HG02870 (cell line): Measurements from ENCODE around the gene ZSCAN23.
"Not testable (repeated sequence)": the region's sequence is repeated elsewhere in the genome, so short reads cannot be mapped to it uniquely, and the experiment has no call there.

Experiments
- ATAC-seq: cut with Tn5 transposase; IDR thresholded peaks from one replicate; pipeline ENCODE4 v1.9.1; 2021; ENCODE audit warnings: mild to moderate bottlenecking, moderate library complexity; ENCODE audit not compliant: unreplicated experiment

ZSCAN23 gene

DNA sequence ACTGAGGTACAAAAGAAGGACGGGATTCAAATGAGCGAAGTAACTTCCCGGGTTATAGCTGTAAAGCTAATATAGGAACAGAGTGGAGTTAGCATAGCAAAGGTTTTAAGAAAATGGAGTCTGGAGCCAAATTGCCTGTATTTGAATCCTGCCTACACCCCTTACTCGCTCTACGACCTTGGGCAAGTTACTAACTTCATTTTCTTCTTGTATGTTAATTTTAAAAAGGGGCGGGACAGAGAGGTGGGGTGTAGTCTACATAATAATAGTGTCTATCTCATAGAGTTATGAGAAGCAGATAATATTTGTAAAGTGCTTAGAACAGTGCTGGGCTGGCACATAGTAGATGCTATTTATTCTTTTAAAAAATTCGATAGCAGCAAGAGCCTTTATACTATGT is 705 bp downstream of the ZSCAN23 start:
- ATAC-seq = no peak

DNA sequence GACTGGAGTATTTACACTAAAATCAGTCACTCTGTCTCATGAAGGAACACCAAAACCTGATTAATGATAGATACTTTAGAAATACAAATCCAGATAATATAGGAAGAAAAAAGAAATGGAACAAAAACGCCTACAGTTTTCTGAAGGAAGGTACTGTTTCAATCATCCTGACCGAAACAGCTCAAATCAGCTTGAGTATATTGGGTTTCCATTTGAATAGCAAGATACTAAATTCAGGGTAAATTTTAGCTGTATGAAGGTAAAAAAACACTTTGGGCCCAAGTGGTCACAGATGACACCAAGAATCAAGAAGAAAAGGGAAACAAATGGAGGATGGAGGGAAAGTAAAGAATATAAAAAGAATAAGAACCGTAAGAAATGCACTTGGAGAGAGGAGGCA is 6.9 kb downstream of the ZSCAN23 start:
- ATAC-seq = no peak

DNA sequence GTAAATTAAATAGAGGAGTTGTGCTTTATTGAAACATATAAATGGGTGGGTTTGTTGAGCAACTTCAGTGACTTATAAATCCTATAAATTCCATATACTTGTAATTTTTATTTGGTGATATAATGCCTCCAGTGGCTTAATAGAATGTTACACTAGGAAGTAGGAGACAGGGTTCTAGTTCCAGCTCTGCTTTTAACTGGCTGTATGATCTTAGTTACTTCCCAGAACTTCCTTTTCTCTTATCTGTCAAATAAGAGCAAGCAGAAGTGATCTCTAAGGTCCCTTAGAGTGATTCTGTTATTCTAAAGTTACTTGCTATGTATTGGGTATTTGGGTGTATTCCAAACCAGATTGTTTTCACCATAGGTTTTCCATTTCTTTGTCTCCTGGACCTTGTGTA is 10.2 kb downstream of the ZSCAN23 start:
- ATAC-seq = no peak

DNA sequence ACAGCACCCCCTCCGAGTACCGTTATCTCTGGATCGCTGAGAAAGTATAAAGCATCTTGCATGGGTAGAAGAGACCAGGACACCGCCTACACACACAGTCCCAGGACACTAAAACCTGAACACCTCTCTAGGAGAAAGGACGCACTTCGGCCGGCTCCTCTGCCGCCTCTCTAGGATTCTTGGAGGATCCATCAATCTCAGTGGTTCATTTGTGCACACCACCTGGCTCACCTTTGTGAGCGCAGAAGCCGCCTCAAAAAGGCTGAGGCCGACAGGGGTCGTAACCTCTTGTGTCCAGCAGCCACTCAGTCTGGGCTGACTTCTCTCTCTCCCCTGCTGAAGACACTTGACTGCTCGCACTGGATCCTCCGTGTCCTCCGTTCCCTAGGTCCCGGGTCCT is 13.5 kb downstream of the ZSCAN23 start:
- no peak for ATAC-seq

DNA sequence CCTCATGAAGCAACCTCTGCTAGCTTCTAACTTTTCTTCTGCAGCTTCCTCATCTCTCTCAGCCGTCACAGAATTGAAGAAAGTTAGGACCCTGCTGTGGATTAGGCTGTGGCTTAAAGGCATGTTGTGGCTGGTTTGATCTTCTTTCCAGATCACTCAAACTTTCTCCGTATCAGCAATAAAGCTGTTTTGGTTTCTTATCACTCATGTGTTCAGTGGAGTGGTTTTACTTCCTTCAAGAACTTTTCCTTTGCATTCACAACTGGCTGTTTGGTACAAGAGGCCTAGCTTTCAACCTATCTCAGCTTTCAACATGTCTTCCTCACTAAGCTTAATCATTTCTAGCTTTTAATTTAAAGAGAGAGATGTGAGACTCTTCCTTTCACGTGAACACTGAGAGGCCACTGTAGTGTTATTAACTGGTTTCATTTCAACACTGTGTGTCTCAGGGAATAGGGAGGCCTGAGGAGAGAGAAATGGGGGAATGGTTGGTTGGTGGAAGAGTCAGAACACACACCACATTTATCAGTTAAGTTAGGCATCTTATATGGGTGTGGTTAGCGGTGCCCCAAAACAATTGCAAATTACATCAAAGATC is 17.2 kb downstream of the ZSCAN23 start:
- no peak for ATAC-seq

GRCh38 chr6:28424163-28424562 is 19.1 kb downstream of the ZSCAN23 start:
- no peak for ATAC-seq

DNA sequence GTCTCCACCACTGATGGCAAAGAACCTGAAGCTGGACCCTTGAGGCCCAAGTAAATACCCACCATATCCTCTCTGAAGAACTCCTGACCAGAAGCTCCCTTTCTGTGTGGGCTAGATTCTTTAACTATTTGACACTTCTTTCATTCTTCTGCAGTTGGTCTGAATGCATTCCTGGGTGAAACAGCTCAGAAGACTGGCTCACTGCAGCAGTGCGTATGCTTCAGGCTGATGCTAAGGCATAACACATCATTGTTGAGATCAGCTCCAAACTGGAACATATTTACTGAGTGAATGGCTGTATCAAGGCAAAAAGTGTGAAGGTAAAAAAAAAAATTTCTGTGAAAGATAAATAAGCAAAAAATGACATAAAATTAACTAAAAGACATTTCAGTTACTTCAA is 19.7 kb downstream of the ZSCAN23 start:
- no peak for ATAC-seq

- ATAC-seq = no peak
Observed at GRCh38 chr6:28413681-28414080, 29.6 kb downstream of the ZSCAN23 start.

GRCh38 chr6:28410767-28411166 is 32.5 kb downstream of the ZSCAN23 start:
- ATAC-seq = no peak

- ATAC-seq = no peak
Observed at GRCh38 chr6:28408076-28408802, 35.1 kb downstream of the ZSCAN23 start.

DNA sequence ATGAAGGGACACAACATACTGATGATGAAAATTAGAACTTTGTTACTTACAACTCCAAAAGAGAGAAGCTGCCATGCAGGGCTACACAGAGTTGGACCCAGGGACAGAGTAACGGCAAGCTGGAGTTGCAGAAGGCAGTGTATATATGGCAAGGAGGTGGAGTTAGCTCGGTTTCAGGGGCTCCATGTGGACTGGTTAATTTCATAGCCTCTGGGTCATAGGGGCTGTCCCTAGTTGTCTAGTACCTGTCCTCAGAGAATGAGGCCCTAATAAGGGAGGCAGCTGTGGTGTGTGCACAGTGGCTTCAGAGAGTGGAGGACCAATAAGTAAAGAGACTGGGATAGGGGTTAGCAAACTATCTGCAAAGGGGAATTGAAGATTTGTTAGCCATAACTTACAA is 35.9 kb downstream of the ZSCAN23 start:
- peak; percentile 51 for ATAC-seq

GRCh38 chr6:28403923-28404322 is 39.4 kb downstream of the ZSCAN23 start:
- ATAC-seq = not testable (repeated sequence)

DNA sequence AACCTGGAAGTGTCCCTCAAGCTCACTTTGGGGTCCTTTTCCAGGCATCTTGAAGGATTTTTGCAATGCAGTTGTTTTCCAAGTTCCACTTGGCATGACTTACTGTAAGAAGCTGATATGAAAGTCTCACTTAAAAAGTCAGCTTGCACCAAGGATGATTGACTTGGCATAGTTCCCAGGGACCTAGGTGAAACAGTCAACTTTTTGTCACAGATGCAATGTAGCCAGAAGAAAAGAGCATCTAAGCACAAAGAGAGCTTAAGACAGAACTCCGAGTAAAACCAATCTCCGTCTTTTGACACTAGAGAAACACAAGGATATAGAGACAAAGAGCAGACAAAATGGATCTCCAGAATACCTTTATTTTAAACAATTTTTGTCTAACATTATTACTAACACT is 41.1 kb downstream of the ZSCAN23 start:
- ATAC-seq = no peak

DNA sequence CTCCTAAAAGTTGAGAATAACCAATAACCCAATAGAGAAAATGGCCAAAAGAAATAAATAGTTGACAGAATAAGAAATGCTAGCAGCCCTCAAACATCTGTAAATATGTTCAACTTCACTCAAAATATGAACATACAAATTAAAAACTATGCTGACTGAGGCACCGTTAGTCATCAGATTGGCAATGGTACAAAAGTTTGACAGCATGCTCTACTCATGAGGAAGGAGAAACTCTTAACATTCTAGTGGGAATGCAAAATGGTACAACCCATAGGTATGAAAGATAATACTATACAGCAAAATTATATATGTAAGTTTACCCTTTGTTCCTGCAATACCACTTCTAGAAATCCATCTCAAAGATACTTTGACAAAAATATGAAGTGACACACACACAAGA is 42.1 kb downstream of the ZSCAN23 start:
- ATAC-seq = no peak

- no peak for ATAC-seq
Observed at GRCh38 chr6:28400122-28400451, 43.2 kb downstream of the ZSCAN23 start.

DNA sequence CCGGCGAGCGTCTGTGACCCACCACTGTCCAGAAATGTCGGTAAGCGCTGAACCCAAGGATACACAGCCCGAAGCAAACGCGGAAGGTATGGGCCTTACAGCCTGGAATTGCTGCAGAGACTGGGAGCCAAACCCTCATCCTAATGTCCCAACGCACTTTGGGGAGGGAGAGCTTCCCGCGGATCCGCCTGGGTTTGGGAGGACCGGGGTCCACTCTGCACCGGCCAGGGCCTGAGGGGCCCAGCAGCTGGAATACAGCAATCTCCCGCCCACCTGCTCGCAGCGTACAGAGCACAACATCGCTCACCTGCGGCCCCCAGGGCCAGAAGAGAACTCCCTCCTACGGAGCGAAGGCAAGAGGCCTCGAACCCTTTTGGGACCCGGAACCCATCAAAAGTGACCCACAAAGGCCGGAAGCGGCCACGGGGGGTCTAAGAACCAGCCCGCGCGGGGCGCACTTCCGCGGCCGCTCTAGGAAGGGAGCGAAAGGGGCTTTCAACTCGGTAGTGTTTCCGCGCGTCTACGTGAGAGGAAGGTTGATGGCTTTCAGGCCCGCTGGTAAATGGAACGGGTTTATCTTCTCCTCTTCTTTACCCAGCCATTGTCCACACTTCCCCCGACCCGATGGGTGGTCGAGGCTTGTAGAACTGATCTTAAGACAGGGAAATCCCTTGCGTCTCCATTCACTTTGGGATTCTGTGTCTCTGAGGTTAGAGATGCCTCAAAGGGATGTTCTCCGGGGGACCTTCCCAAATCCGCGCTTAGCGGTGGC is 43.8 kb downstream of the ZSCAN23 start, which contains the start of gene ZSCAN12:
Gene ZSCAN12, minus strand, starts transcription at position 398 of the 772 bp plus-strand sequence. CDS start 1,342 bp downstream, outside the sequence.
- ATAC-seq = peak; percentile 89

- ATAC-seq = no peak
Observed at GRCh38 chr6:28395918-28396317, 47.4 kb downstream of the ZSCAN23 start.

- no peak for ATAC-seq
Observed at GRCh38 chr6:28393912-28394662, 49.2 kb downstream of the ZSCAN23 start.

GRCh38 chr6:28390688-28391087 is 52.6 kb downstream of the ZSCAN23 start:
- no peak for ATAC-seq

DNA sequence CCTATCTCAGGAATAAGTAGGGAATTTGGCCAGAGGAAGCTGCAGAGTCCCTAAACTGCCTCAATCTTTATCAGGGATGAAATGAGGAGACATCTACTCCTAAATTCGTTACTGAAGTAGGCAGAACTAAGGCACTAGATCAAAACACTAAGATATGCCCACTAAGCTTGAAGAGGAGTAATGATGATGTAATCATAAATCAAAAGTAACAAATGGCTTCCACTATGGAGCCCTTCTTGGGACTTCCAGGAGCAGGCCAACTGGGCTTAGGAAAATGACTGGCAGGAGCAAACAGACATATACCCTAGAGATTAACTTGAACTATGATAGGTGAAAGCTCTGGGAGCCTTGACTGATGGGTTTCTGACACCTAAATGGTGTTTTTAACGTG is 59.2 kb downstream of the ZSCAN23 start:
- no peak for ATAC-seq
